K562 (cell line): ENCODE measurements around the gene CCDC18. TPM values are rescaled to one million over a fixed set of nuclear protein-coding genes. Genes with fewer than 3 reads are reported as not detected.

Source experiments
- ATAC-seq: fragments of 200-7000 bp; cut with Tn5 transposase; 3 replicates; pipeline ENCODE4 v1.9.1; 2020; ENCODE audit warnings: moderate library complexity
- BruUV-seq: library from RNA; stranded (reverse); fragments of 400-500 nt; replicated peaks from 2 replicates; lab custom pipeline; 2021; lab: Mats Ljungman, UMichigan
- CTCF ChIA-PET: fragments of 300-600 bp; formaldehyde crosslinking; extraction: SDS; loops from one replicate; lab custom pipeline; 2021; ENCODE audit warnings: low intra/inter-chr PET ratio; lab: Yijun Ruan, JAX
- POLR2A ChIA-PET: fragments of 300-600, 350-650 bp; sonication (Branson Sonifier 250); formaldehyde crosslinking; extraction: SDS; loops from one replicate; lab custom pipeline; 2021; ENCODE audit warnings: antibody characterized with exemption, inconsistent platforms; lab: Yijun Ruan, JAX
- DNase-seq, 4 experiments: peaks; one replicate each; pipeline versions ENCODE4 v3.0.0 to v3.0.0-alpha.2; 2011 to 2018; ENCODE audit warnings: low spot score in 3 of 4, mixed read lengths in 3 of 4; ENCODE audit errors: extremely low read depth in 1 of 4
- FAIRE-seq: peaks from 2 replicates; lab custom pipeline; 2011; peaks lifted over from hg19 to GRCh38; lab: Jason Lieb, UNC
- H2AFZ ChIP-seq: 2 replicates; pipeline ENCODE4 v1.6.0; 2011; ENCODE audit warnings: low read depth, low read length, control low read depth, inconsistent platforms
- H3K27ac ChIP-seq: fragments of 200-600 bp; 3 replicates; pipeline ENCODE4 v1.8.0; 2011; ENCODE audit warnings: low read depth, mild to moderate bottlenecking, control low read depth, inconsistent platforms, low read length, moderate library complexity, mixed read lengths; ENCODE audit errors: extremely low read depth
- H3K27me3 ChIP-seq, 2 experiments: fragments of 300-600 bp in 1 of 2; 2 replicates in 1 of 2; 3 replicates in 1 of 2; pipeline versions ENCODE4 v1.6.0 to v1.8.0; 2011; ENCODE audit warnings: inconsistent platforms in 2 of 2, low read length in 2 of 2, mild to moderate bottlenecking in 1 of 2, mixed read lengths in 1 of 2, moderate library complexity in 1 of 2; ENCODE audit not compliant: control insufficient read depth in 2 of 2, insufficient read depth in 2 of 2
- H3K36me3 ChIP-seq: fragments of 300-600 bp; 3 replicates; pipeline ENCODE4 v1.8.0; 2011; ENCODE audit warnings: mild to moderate bottlenecking, low read length, inconsistent platforms; ENCODE audit not compliant: control insufficient read depth, insufficient read depth
- H3K4me1 ChIP-seq, 2 experiments: fragments of 200-600 bp in 1 of 2; replicated peaks in 1 of 2; 2 replicates in 1 of 2; 3 replicates in 1 of 2; pipeline versions ENCODE4 v1.5.1 to v1.8.0; 2011; ENCODE audit warnings: inconsistent platforms in 2 of 2, low read length in 2 of 2, mild to moderate bottlenecking in 1 of 2, mixed read lengths in 1 of 2, moderate library complexity in 1 of 2; ENCODE audit not compliant: control insufficient read depth in 2 of 2, insufficient read depth in 2 of 2
- H3K4me2 ChIP-seq: 2 replicates; pipeline ENCODE4 v1.6.1; 2011; ENCODE audit warnings: low read length, control low read depth, inconsistent platforms, mixed read lengths; ENCODE audit not compliant: insufficient read depth
- H3K4me3 ChIP-seq: fragments of 200-600 bp; sonication (generic), shearing (Covaris generic); 2 replicates; pipeline ENCODE4 v1.5.1; 2016; ENCODE audit warnings: control low read depth, inconsistent platforms
- H3K79me2 ChIP-seq: fragments of 200-600 bp; 3 replicates; pipeline ENCODE4 v1.8.0; 2011; ENCODE audit warnings: low read length, inconsistent platforms; ENCODE audit not compliant: control insufficient read depth, insufficient read depth
- H3K9ac ChIP-seq, 2 experiments: 2 replicates each; pipeline versions ENCODE4 v1.6.0 to v1.6.1; 2011; ENCODE audit warnings: low read depth in 2 of 2, low read length in 2 of 2, control low read depth in 1 of 2, inconsistent platforms in 1 of 2, mild to moderate bottlenecking in 1 of 2, mixed read lengths in 1 of 2; ENCODE audit not compliant: insufficient read depth in 1 of 2
- H3K9me1 ChIP-seq: one replicate; pipeline ENCODE4 v1.6.0; 2011; ENCODE audit warnings: inconsistent platforms, mild to moderate bottlenecking, low read length, moderate library complexity; ENCODE audit not compliant: control insufficient read depth, insufficient read depth
- H3K9me3 ChIP-seq: replicated peaks from 2 replicates; pipeline ENCODE4 v1.5.1; 2011; ENCODE audit warnings: low read depth, low read length, inconsistent platforms; ENCODE audit not compliant: control insufficient read depth, insufficient read depth
- H4K20me1 ChIP-seq: replicated peaks from 2 replicates; pipeline ENCODE4 v1.6.1; 2011; ENCODE audit warnings: low read length, inconsistent platforms, mixed read lengths; ENCODE audit not compliant: control insufficient read depth, insufficient read depth
- in situ Hi-C: fragments of 300-500 bp; cut with MboI; formaldehyde crosslinking; loops from 4 replicates; pipeline ENCODE4 v1.15.0; 2018; ENCODE audit warnings: inconsistent platforms, mixed read lengths
- intact Hi-C: fragments of 100-400 bp; cut with micrococcal nuclease; formaldehyde crosslinking; loops from 2 replicates; pipeline ENCODE4 v1.14.2; 2022
- polyA plus RNA-seq, 8 experiments: library from polyadenylated mRNA; depleted of rRNA in 4 of 8; stranded (reverse) in 5 of 8; unstranded in 3 of 8; fragments of >200 nt; fragmentation: Nextera tagmentation in 2 of 8; fragmentation: Illumina TruSeq in 1 of 8; extraction: Ambion mirVana in 2 of 8; extraction: Trizol in 1 of 8; gene quantifications; 2 replicates each; pipeline versions ENCODE4 v1.2.1 to v1.2.3, GENCODE V29; 2011 to 2014; ENCODE audit warnings: inconsistent platforms in 1 of 8, missing spikeins in 1 of 8
- total RNA-seq, 7 experiments: library from RNA; depleted of rRNA in 6 of 7; stranded (reverse); fragments of >200 nt in 6 of 7; fragmentation: Illumina TruSeq in 2 of 7; extraction: Trizol in 2 of 7; gene quantifications; 2 replicates each; pipeline versions ENCODE4 v1.2.1 to v1.2.3, GENCODE V29; 2011 to 2021; ENCODE audit warnings: low replicate concordance in 1 of 7
- TF ChIP-seq, protein P1 (sequence below): fragments of 450-650 bp; IDR thresholded peaks from 2 replicates; pipeline ENCODE4 v1.6.1; 2016; ENCODE audit warnings: mild to moderate bottlenecking, moderate library complexity
- TF ChIP-seq, protein P2 (sequence below): IDR thresholded peaks from 2 replicates; pipeline ENCODE4 v1.6.1; 2016; ENCODE audit warnings: missing genetic modification characterization, missing compliant biosample characterization

CCDC18 gene
- total and polyA plus RNA-seq, 9 of the 15 experiments (the other 6 are each of a cell fraction or from before 2014, with no cell fraction given) = 19.5 to 34.2 (median 24.3) TPM

DNA sequence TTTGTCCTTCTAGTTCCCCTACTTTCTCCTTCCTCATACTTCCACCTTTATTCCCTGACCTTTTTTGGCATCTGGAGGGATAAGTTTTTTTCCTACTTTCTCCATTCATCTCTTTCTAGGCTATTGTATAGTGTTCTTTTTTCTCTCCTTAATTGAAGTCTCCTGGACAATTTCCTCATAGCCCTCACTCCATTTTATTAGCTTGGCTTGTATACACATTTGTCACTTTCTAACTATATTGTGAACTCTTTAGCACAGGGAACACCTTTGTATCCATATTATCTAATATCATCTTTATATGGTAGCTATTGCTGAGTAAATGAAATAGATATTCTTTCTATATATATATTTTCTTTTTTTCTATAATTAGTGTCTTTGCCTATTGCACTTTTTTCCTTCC is 47.9 kb upstream of the CCDC18 start:
- Histone ChIP-seq H3K27me3 (no peaks in the 10 kb centered on the region), H2AFZ (no peak overlapping the region), H3K36me3 (peaks cover 89% of the 10 kb centered on the region), H3K4me1 (no peaks in the 10 kb centered on the region), H3K27ac (no peak overlapping the region), H3K4me3 (no peak overlapping the region), H3K79me2 (no peaks in the 10 kb centered on the region), H4K20me1 (no peaks in the 10 kb centered on the region), H3K4me2 (no peak overlapping the region), H3K9me3 (no peaks in the 10 kb centered on the region), H3K9me1 (no peaks in the 10 kb centered on the region), H3K9ac (no peak overlapping the region)
- no TSS peak for BruUV-seq
- CTCF ChIA-PET = no interaction called here
- POLR2A ChIA-PET = interaction anchor here (0.6 to 1.3 kb wide), 4 partner anchors 8 to 54 kb away, joined by 3 to 5 read pairs (median 4); partner anchors contain the start of gene MTF2
- no peak for ATAC-seq
- FAIRE-seq = no peak
- in situ Hi-C loops = no loop called here
- TF ChIP-seq, protein P1, sequence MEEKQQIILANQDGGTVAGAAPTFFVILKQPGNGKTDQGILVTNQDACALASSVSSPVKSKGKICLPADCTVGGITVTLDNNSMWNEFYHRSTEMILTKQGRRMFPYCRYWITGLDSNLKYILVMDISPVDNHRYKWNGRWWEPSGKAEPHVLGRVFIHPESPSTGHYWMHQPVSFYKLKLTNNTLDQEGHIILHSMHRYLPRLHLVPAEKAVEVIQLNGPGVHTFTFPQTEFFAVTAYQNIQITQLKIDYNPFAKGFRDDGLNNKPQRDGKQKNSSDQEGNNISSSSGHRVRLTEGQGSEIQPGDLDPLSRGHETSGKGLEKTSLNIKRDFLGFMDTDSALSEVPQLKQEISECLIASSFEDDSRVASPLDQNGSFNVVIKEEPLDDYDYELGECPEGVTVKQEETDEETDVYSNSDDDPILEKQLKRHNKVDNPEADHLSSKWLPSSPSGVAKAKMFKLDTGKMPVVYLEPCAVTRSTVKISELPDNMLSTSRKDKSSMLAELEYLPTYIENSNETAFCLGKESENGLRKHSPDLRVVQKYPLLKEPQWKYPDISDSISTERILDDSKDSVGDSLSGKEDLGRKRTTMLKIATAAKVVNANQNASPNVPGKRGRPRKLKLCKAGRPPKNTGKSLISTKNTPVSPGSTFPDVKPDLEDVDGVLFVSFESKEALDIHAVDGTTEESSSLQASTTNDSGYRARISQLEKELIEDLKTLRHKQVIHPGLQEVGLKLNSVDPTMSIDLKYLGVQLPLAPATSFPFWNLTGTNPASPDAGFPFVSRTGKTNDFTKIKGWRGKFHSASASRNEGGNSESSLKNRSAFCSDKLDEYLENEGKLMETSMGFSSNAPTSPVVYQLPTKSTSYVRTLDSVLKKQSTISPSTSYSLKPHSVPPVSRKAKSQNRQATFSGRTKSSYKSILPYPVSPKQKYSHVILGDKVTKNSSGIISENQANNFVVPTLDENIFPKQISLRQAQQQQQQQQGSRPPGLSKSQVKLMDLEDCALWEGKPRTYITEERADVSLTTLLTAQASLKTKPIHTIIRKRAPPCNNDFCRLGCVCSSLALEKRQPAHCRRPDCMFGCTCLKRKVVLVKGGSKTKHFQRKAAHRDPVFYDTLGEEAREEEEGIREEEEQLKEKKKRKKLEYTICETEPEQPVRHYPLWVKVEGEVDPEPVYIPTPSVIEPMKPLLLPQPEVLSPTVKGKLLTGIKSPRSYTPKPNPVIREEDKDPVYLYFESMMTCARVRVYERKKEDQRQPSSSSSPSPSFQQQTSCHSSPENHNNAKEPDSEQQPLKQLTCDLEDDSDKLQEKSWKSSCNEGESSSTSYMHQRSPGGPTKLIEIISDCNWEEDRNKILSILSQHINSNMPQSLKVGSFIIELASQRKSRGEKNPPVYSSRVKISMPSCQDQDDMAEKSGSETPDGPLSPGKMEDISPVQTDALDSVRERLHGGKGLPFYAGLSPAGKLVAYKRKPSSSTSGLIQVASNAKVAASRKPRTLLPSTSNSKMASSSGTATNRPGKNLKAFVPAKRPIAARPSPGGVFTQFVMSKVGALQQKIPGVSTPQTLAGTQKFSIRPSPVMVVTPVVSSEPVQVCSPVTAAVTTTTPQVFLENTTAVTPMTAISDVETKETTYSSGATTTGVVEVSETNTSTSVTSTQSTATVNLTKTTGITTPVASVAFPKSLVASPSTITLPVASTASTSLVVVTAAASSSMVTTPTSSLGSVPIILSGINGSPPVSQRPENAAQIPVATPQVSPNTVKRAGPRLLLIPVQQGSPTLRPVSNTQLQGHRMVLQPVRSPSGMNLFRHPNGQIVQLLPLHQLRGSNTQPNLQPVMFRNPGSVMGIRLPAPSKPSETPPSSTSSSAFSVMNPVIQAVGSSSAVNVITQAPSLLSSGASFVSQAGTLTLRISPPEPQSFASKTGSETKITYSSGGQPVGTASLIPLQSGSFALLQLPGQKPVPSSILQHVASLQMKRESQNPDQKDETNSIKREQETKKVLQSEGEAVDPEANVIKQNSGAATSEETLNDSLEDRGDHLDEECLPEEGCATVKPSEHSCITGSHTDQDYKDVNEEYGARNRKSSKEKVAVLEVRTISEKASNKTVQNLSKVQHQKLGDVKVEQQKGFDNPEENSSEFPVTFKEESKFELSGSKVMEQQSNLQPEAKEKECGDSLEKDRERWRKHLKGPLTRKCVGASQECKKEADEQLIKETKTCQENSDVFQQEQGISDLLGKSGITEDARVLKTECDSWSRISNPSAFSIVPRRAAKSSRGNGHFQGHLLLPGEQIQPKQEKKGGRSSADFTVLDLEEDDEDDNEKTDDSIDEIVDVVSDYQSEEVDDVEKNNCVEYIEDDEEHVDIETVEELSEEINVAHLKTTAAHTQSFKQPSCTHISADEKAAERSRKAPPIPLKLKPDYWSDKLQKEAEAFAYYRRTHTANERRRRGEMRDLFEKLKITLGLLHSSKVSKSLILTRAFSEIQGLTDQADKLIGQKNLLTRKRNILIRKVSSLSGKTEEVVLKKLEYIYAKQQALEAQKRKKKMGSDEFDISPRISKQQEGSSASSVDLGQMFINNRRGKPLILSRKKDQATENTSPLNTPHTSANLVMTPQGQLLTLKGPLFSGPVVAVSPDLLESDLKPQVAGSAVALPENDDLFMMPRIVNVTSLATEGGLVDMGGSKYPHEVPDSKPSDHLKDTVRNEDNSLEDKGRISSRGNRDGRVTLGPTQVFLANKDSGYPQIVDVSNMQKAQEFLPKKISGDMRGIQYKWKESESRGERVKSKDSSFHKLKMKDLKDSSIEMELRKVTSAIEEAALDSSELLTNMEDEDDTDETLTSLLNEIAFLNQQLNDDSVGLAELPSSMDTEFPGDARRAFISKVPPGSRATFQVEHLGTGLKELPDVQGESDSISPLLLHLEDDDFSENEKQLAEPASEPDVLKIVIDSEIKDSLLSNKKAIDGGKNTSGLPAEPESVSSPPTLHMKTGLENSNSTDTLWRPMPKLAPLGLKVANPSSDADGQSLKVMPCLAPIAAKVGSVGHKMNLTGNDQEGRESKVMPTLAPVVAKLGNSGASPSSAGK = no peak
- TF ChIP-seq, protein P2, sequence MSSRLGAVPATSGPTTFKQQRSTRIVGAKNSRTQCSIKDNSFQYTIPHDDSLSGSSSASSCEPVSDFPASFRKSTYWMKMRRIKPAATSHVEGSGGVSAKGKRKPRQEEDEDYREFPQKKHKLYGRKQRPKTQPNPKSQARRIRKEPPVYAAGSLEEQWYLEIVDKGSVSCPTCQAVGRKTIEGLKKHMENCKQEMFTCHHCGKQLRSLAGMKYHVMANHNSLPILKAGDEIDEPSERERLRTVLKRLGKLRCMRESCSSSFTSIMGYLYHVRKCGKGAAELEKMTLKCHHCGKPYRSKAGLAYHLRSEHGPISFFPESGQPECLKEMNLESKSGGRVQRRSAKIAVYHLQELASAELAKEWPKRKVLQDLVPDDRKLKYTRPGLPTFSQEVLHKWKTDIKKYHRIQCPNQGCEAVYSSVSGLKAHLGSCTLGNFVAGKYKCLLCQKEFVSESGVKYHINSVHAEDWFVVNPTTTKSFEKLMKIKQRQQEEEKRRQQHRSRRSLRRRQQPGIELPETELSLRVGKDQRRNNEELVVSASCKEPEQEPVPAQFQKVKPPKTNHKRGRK = 0 out of 2 replicates have a peak, but pooled peaks have one; percentile 16
- intact Hi-C loops = no loop called here
- DNase-seq = no peak
